B cell (primary cell): ENCODE results near the gene ZBTB24. TPM values are rescaled to one million over a fixed set of nuclear protein-coding genes. Genes with fewer than 3 reads are reported as not detected.
A peak's percentile ranks its signal among the peaks of the same experiment; 100 is the strongest.

ENCODE experiments used
- ATAC-seq: fragments of 200-7000 bp; cut with Tn5 transposase; one replicate; pipeline ENCODE4 v1.10.0; 2021; ENCODE audit warnings: low read depth, mild to moderate bottlenecking, moderate number of reproducible peaks, moderate library complexity
- CTCF ChIA-PET: fragments of 350-600 bp; sonication (Branson Sonifier 250); formaldehyde crosslinking; loops from one replicate; lab custom pipeline; 2021; ENCODE audit warnings: antibody characterized with exemption, inconsistent platforms; lab: Charles Lee
- POLR2A ChIA-PET: fragments of 350-600 bp; sonication (Branson Sonifier 250); formaldehyde crosslinking; loops from one replicate; lab custom pipeline; 2021; ENCODE audit warnings: antibody characterized with exemption; lab: Charles Lee
- DNase-seq: peaks from one replicate; pipeline ENCODE4 v3.0.0; 2013
- H2AFZ ChIP-seq: 2 replicates; pipeline ENCODE4 v1.6.1; 2012; ENCODE audit warnings: mild to moderate bottlenecking, low read depth, low read length; ENCODE audit not compliant: insufficient read depth, poor library complexity, severe bottlenecking
- H3K27ac ChIP-seq, 2 donors: 1 replicate in 1 of 2; 2 replicates in 1 of 2; pipeline ENCODE4 v1.5.1; 2012 to 2013; ENCODE audit warnings: low read length in 2 of 2, mild to moderate bottlenecking in 2 of 2, moderate library complexity in 1 of 2
- H3K27me3 ChIP-seq, 4 experiments: fragments of 200-600 bp in 1 of 4; sonication (generic) in 1 of 4; replicated peaks in 1 of 4; 1 replicate in 2 of 4; 2 replicates in 2 of 4; pipeline versions ENCODE4 v1.6.1 to v1.7.0; 2013 to 2016; ENCODE audit warnings: low read length in 3 of 4, mild to moderate bottlenecking in 2 of 4, mixed read lengths in 1 of 4, moderate library complexity in 1 of 4; ENCODE audit not compliant: insufficient read depth in 4 of 4, control insufficient read depth in 3 of 4; ENCODE audit errors: control extremely low read depth in 1 of 4
- H3K36me3 ChIP-seq, 2 experiments: replicated peaks in 1 of 2; 1 replicate in 1 of 2; 2 replicates in 1 of 2; pipeline versions ENCODE4 v1.6.1 to v1.7.1; 2013; ENCODE audit warnings: low read length in 1 of 2; ENCODE audit not compliant: insufficient read depth in 2 of 2, control insufficient read depth in 1 of 2; ENCODE audit errors: control extremely low read depth in 1 of 2, extremely low read depth in 1 of 2
- H3K4me1 ChIP-seq, 2 donors: fragments of 200-600 bp in 1 of 2; sonication (generic) in 1 of 2; 1 replicate in 1 of 2; 2 replicates in 1 of 2; pipeline versions ENCODE4 v1.5.1 to v1.6.1; 2013 to 2017; ENCODE audit warnings: low read length in 2 of 2; ENCODE audit not compliant: control insufficient read depth in 2 of 2, insufficient read depth in 2 of 2
- H3K4me2 ChIP-seq: replicated peaks from 2 replicates; pipeline ENCODE3; 2012; ENCODE audit warnings: mild to moderate bottlenecking, low read depth, low read length; ENCODE audit not compliant: poor library complexity, severe bottlenecking
- H3K4me3 ChIP-seq, 5 experiments: fragments of 200-600 bp in 1 of 5; sonication (generic) in 1 of 5; 1 replicate in 3 of 5; 2 replicates in 2 of 5; pipeline versions ENCODE4 v1.5.1 to v1.7.0; 2011 to 2016; ENCODE audit warnings: low read length in 4 of 5, mild to moderate bottlenecking in 4 of 5, low read depth in 2 of 5, control low read depth in 1 of 5, moderate library complexity in 1 of 5; ENCODE audit not compliant: insufficient read depth in 1 of 5; ENCODE audit errors: control extremely low read depth in 1 of 5, extremely low read depth in 1 of 5
- H3K79me2 ChIP-seq: fragments of 200-600 bp; sonication (generic); one replicate; pipeline ENCODE4 v1.6.0; 2016; ENCODE audit warnings: low read length; ENCODE audit not compliant: control insufficient read depth, insufficient read depth
- H3K9ac ChIP-seq: fragments of 200-600 bp; sonication (generic); 2 replicates; pipeline ENCODE4 v1.6.1; 2017; ENCODE audit warnings: mild to moderate bottlenecking, low read length, moderate library complexity
- H3K9me3 ChIP-seq, 3 donors: one replicate each; pipeline versions ENCODE4 v1.6.1 to v1.7.1; 2013; ENCODE audit warnings: low read length in 2 of 3; ENCODE audit not compliant: control insufficient read depth in 2 of 3, insufficient read depth in 1 of 3; ENCODE audit errors: control extremely low read depth in 1 of 3
- H4K20me1 ChIP-seq: 2 replicates; pipeline ENCODE4 v1.6.0; 2012; ENCODE audit warnings: mild to moderate bottlenecking, low read length; ENCODE audit not compliant: insufficient read depth, control insufficient read depth, poor library complexity, severe bottlenecking
- H3K27ac Mint-ChIP-seq: one replicate; pipeline ENCODE4 v1.8.0; 2021; ENCODE audit warnings: mixed read lengths
- H3K27me3 Mint-ChIP-seq: one replicate; pipeline ENCODE4 v1.8.0; 2021; ENCODE audit warnings: mixed read lengths
- H3K4me1 Mint-ChIP-seq: one replicate; pipeline ENCODE4 v1.8.0; 2021; ENCODE audit warnings: mixed read lengths
- H3K4me3 Mint-ChIP-seq: one replicate; pipeline ENCODE4 v1.8.0; 2021; ENCODE audit warnings: mixed read lengths
- H3K9me3 Mint-ChIP-seq: one replicate; pipeline ENCODE4 v1.8.0; 2022; ENCODE audit warnings: mixed read lengths; ENCODE audit not compliant: insufficient read depth
- EZH2 ChIP-seq: IDR thresholded peaks from 2 replicates; pipeline ENCODE4 v1.6.1; 2012; ENCODE audit warnings: borderline replicate concordance, low read depth, mild to moderate bottlenecking, moderate library complexity, low read length; ENCODE audit not compliant: insufficient read depth, poor library complexity, severe bottlenecking
- WGBS: methylation state at CpG from one replicate; pipeline ENCODE4 v1.1.5; 2013; ENCODE audit warnings: missing lambda C conversion rate; ENCODE audit not compliant: insufficient coverage; 5-methylcytosine and 5-hydroxymethylcytosine counted together
- intact Hi-C: fragments of 100-400 bp; cut with micrococcal nuclease; formaldehyde crosslinking; loops from one replicate; pipeline ENCODE4 v1.10.0; 2022
- polyA plus RNA-seq: library from polyadenylated mRNA; depleted of rRNA; stranded (reverse); fragments of >200 nt; gene quantifications from 2 replicates; pipeline ENCODE4 v1.2.3, GENCODE V29; 2012
- total RNA-seq, 2 donors: library from RNA; stranded (reverse); fragments of 120-200 nt in 1 of 2; gene quantifications; 1 replicate in 1 of 2; 2 replicates in 1 of 2; pipeline versions ENCODE4 v1.2.3 to v1.2.4, GENCODE V29; 2013 to 2022
- TF ChIP-seq, protein P1 (sequence below): fragments of 200-600 bp; IDR thresholded peaks from one replicate; pipeline ENCODE4 v1.8.0; 2022; ENCODE audit warnings: antibody characterized with exemption, mild to moderate bottlenecking

ZBTB24 gene
- total and polyA plus RNA-seq, 2 donors (not counting 1 experiment from before 2014, with no cell fraction given) = 10.6 to 31.4 TPM

DNA sequence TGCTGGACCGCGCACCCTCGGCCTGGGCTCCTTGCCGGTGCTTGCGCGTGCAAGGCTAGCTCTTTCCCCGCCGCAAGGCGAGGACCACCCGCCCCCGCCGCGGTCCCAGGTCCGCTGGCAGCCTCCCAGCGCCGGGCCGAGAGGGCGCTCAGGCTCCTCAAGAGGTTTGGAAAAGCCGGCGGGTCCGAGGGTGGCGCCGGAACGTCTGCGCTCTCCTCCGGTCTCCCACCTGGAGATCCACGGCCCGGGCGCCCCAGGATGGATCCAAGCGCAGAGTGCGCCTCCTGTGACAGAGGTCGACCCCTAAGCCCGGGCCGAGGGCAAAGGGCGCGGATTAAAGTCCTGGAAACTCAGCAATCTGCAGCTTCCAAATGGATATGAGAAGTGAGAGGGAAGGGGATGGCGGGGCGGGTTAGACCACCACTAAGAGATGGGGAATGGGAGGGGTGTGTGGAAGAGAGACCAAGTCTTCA is 26.9 kb downstream of the ZBTB24 start:
- Histone ChIP-seq H3K36me3 (peaks cover 0 to 22% of the 10 kb centered on the region in 2 experiments), H3K9ac (peak overlapping the region; percentile 69)
- POLR2A ChIA-PET = interaction anchor here (1.1 to 5.5 kb wide), 10 partner anchors 9 to 235 kb away, joined by 3 to 35 read pairs (median 6); partner anchors contain the start of genes AK9, CD164, FIG4 and PPIL6

More for the DNA sequence above, 26.9 kb downstream of the ZBTB24 start:
- no peaks in the 10 kb centered on the region for H3K27me3 ChIP-seq
- WGBS = 11% methylated on average over 33 of the region's 38 CpGs
- DNase-seq (no peak), ATAC-seq (no peak)
- Mint-ChIP-seq H3K4me1 (peaks cover 83% of the 10 kb centered on the region), H3K9me3 (no peaks in the 10 kb centered on the region), H3K27ac (peak overlapping the region; percentile 99), H3K4me3 (peak overlapping the region; percentile 95), H3K27me3 (no peaks in the 10 kb centered on the region)
- peak overlapping the region; percentile 75 to 98 for H3K27ac ChIP-seq
- peak overlapping the region; percentile 3 for H2AFZ ChIP-seq
- peak overlapping the region; percentile 42 to 99 (median 93) for H3K4me3 ChIP-seq
- intact Hi-C loops = loop anchor here (5.0 to 10.0 kb wide), 3 partner anchors 749 to 1419 kb away; partner anchors contain the start of genes AMD1 and CDK19
- TF ChIP-seq, protein P1, sequence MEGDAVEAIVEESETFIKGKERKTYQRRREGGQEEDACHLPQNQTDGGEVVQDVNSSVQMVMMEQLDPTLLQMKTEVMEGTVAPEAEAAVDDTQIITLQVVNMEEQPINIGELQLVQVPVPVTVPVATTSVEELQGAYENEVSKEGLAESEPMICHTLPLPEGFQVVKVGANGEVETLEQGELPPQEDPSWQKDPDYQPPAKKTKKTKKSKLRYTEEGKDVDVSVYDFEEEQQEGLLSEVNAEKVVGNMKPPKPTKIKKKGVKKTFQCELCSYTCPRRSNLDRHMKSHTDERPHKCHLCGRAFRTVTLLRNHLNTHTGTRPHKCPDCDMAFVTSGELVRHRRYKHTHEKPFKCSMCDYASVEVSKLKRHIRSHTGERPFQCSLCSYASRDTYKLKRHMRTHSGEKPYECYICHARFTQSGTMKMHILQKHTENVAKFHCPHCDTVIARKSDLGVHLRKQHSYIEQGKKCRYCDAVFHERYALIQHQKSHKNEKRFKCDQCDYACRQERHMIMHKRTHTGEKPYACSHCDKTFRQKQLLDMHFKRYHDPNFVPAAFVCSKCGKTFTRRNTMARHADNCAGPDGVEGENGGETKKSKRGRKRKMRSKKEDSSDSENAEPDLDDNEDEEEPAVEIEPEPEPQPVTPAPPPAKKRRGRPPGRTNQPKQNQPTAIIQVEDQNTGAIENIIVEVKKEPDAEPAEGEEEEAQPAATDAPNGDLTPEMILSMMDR = peak; percentile 20
- no peak for TF ChIP-seq EZH2
- H3K79me2 ChIP-seq = peaks cover 42% of the 10 kb centered on the region
- peaks cover 78% of the 10 kb centered on the region in 2 donors for H3K4me1 ChIP-seq
- H3K9me3 ChIP-seq = no peaks in the 10 kb centered on the region
- CTCF ChIA-PET = interaction anchor here (1.3 to 6.4 kb wide), 7 partner anchors 9 to 268 kb away, joined by 3 to 55 read pairs (median 12); partner anchors contain the start of genes CD164, PPIL6, SMPD2 and ZBTB24
- peak overlapping the region; percentile 95 for H3K4me2 ChIP-seq
- no peaks in the 10 kb centered on the region for H4K20me1 ChIP-seq
